GM18951 (cell line): ENCODE measurements around the gene GAL3ST1.
"Not testable (repeated sequence)": the region's sequence is repeated elsewhere in the genome, so short reads cannot be mapped to it uniquely, and the experiment has no call there.

Source experiments
- POLR2A ChIP-seq: IDR thresholded peaks from 4 replicates; pipeline ENCODE4 v1.6.1; 2011; ENCODE audit warnings: mild to moderate bottlenecking; ENCODE audit not compliant: insufficient read length, insufficient read depth; ENCODE audit errors: extremely low read depth
- in situ Hi-C: fragments of 300-500 bp; cut with MboI; formaldehyde crosslinking; loops from one replicate; pipeline ENCODE4 v1.12.0; 2022; ENCODE audit warnings: low sequenced_read_pairs, mixed read lengths, inconsistent platforms; ENCODE audit not compliant: unreplicated experiment

Gene GAL3ST1

GRCh38 chr22:30568137-30568805, 6.2 kb downstream of the GAL3ST1 start:
- in situ Hi-C loops: no loop called here
- TF ChIP-seq POLR2A: no peak

GRCh38 chr22:30567277-30567676, 7.2 kb downstream of the GAL3ST1 start:
- in situ Hi-C loops: not testable (repeated sequence)

GRCh38 chr22:30566125-30566524, 8.3 kb downstream of the GAL3ST1 start:
- in situ Hi-C loops: no loop called here
- TF ChIP-seq POLR2A: no peak

GRCh38 chr22:30565341-30565740, 9.1 kb downstream of the GAL3ST1 start:
- in situ Hi-C loops: no loop called here
- no peak for TF ChIP-seq POLR2A

- in situ Hi-C loops: no loop called here
- no peak for TF ChIP-seq POLR2A
Measured at GRCh38 chr22:30564761-30565119, 9.7 kb downstream of the GAL3ST1 start.

GRCh38 chr22:30564045-30564760, 10.3 kb downstream of the GAL3ST1 start:
- in situ Hi-C loops: no loop called here
- no peak for TF ChIP-seq POLR2A

- in situ Hi-C loops: no loop called here
Measured at GRCh38 chr22:30562366-30562765, 12.1 kb downstream of the GAL3ST1 start.

GRCh38 chr22:30561402-30562189, 12.9 kb downstream of the GAL3ST1 start:
- no peak for TF ChIP-seq POLR2A
- in situ Hi-C loops: no loop called here

More at GRCh38 chr22:30562366-30562765, 12.1 kb downstream of the GAL3ST1 start:
- TF ChIP-seq POLR2A: no peak

GRCh38 chr22:30560643-30561202, 13.7 kb downstream of the GAL3ST1 start:
- in situ Hi-C loops: not testable (repeated sequence)

- in situ Hi-C loops: no loop called here
- no peak for TF ChIP-seq POLR2A
Measured at GRCh38 chr22:30559889-30560288, 14.6 kb downstream of the GAL3ST1 start.

- in situ Hi-C loops: no loop called here
- no peak for TF ChIP-seq POLR2A
Measured at GRCh38 chr22:30557243-30557642, 17.2 kb downstream of the GAL3ST1 start.

- no peak for TF ChIP-seq POLR2A
- in situ Hi-C loops: no loop called here
Measured at GRCh38 chr22:30556388-30556787, 18.1 kb downstream of the GAL3ST1 start.
